GM19328 (cell line): ENCODE results near the gene OSBPL5.

Experiments used
- ATAC-seq: cut with Tn5 transposase; IDR thresholded peaks from one replicate; pipeline ENCODE4 v1.9.1; 2021; ENCODE audit warnings: mild to moderate bottlenecking, moderate library complexity; ENCODE audit not compliant: unreplicated experiment

The OSBPL5 gene, protein sequence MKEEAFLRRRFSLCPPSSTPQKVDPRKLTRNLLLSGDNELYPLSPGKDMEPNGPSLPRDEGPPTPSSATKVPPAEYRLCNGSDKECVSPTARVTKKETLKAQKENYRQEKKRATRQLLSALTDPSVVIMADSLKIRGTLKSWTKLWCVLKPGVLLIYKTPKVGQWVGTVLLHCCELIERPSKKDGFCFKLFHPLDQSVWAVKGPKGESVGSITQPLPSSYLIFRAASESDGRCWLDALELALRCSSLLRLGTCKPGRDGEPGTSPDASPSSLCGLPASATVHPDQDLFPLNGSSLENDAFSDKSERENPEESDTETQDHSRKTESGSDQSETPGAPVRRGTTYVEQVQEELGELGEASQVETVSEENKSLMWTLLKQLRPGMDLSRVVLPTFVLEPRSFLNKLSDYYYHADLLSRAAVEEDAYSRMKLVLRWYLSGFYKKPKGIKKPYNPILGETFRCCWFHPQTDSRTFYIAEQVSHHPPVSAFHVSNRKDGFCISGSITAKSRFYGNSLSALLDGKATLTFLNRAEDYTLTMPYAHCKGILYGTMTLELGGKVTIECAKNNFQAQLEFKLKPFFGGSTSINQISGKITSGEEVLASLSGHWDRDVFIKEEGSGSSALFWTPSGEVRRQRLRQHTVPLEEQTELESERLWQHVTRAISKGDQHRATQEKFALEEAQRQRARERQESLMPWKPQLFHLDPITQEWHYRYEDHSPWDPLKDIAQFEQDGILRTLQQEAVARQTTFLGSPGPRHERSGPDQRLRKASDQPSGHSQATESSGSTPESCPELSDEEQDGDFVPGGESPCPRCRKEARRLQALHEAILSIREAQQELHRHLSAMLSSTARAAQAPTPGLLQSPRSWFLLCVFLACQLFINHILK

DNA sequence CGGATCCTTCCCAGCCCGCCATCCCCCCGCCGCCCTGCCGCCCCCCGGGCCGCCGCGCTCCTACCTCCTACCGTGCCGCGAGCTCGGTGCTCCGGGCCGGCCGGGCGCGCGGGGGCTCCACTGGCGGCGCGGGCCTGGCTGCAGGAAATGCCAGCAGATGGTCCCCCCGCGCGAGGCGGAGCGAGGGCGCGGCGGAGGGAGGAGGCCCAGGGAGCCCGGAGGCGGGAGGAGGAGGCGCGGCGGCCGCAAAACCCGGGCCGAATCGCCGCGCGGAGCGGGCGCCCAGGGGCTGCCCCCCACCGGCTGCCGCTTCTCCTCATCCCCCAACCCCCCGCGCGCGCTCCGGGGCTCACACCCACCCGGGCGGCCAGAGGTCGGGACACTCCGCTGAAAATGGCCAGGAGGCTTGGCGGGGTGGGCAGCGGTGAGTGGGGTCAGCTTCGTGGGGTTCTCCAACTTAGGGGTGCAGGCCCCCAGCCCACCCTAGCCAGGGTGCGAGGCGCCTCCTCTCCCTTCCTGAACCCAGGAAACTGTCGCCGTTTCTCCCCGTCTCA is at the start of gene OSBPL5:
Gene OSBPL5 (minus strand): TSS at position 159 of the 554 bp plus-strand sequence. CDS start 36,162 bp downstream, outside the sequence.
- no peak for ATAC-seq

DNA sequence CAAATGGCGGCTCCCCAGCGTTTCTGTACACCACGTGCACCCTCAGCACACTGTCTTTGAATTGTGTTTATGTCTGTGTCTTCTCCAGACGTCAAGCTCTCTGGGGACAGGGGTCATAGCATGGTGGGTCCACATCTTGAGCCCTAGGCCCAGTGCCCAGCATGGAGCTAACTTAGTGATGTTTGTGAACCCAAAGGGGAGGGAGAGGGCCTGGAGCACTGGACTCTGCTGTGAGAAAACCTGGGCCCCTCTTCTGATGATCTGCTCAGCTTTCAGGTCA is 49.2 kb upstream of the OSBPL5 start:
- ATAC-seq, result no peak

DNA sequence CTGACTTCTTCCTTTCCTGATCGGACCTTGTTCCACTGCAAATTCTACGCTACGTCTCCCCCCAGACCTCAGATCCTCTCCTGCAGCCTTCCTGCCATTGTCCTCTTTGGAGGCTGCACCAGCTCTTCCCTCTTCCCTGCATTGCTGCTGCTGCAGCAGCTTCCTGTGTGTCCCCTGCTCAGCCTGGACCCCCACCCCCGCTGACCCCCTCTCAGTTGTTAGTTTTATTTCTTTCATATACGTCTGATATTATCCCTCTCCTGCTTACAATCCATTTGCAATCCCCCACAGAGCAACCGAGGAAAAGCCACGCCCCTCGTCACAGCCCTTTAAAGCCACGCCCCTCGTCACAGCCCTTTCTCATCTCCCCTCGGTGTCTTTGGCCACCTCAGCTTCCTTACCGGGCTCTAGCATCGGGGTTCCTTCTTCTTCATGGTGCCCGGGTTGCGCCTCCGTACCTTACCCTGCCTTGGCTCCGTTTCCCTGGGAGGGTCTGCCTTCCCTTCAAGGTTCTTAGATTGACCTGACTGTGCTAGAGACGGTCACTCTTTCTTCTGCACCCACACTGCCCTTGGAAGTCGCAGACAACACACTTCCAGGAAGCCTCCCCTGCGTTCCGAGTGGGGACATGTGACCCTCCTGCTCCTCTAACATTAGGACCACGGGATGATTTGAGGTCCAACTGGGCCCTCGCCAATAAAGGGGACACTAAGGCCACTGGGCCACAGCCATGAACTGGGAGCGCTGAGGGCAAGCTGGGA is 48.7 kb upstream of the OSBPL5 start:
- ATAC-seq, result no peak

DNA sequence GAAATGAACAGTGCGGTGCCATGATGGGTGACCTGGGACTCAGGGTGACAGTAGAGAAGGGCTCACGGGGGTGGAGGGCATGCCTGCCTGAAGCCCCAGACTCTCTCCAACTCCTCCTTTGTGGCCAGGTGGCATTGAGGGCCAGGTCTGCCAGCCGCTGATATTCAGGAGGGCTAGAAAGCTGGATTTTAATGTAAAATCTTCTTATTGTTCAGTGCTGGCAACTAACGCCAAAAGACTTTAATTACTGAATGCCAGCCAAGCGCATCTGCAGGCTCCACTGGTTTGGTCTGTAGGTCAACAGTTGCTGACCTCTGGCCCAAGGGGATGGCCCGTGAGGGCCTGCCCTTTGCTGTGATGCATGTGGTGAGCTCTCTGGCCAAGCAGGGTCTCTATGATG is 43.2 kb upstream of the OSBPL5 start:
- ATAC-seq, result no peak

DNA sequence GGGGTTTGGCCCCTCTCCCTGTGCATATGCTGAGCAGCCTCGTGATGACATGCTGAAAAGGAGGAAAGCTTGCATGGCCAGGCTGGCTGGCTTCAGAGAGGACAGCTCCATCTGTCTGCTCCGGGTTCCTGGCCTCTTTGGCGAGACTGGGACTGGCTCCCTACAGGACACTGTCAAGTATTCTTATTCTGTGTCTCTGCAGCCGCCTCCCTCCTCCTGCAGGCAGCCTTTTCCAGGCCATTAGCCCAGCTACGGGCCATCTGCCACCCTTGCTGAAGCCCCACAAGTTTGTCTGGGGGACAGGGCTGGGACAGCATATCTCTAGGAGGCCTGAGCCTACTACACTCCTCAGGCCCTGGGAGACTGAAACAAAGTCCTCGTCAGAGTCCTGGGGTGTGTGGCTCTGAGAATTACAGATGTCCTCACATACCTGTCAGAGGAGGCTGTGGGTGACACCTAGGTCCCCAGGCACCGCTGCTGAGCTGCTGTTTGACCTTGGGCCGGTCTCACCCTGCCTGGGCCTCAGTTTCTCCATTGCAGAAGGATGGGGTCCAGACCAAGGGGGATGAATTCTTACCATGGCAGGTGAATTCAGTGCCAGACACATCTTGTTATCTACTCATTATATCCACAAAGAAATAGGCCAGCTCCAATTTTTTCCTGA is 42.5 kb upstream of the OSBPL5 start:
- no peak for ATAC-seq

DNA sequence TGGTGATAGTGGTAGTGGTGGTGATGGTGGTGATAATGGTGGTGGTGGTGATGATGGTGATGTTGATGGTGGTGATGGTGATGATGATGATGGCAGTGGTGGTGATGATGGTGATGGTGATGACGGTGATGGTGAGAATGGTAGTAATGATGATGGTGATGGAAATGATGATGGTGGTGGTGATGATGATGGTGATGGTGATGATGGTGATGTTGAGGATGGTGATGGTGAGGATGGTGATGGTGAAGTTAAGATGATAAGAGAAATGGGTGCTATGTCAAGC is 41.8 kb upstream of the OSBPL5 start:
- no peak for ATAC-seq

DNA sequence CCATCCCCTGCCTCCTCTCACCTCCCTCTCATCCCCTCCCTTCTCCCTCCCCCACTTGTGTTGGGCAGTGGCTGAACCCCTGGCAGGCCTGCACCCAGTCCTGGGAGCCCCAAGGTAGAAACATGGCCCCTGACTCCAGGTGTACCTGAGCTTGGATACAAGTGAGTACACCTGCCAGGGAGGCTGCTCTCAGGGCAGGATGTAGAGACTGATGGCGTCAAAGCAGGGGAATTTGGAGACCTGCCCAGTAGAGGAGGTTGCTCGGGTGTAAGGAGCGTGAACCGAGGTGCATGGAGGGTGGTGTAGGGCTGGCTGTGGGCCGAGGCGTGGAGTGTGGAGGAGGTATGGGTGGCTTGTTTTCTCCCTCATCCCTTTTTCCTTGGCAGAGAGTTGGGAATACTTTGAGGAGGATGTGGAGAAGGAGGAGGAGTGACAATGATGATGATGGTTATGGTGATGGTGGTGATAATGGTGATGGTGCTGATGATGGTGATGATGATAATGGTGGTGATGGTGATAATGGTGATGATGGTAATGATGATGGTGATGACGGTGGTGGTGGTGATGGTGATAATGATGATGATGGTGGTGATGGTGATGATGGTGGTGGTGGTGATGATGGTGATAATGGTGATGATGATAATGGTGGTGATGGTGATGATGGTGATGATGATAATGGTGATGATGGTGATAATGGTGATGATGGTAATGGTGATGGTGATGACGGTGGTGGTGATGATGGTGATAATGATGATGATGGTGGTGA is 41.2 kb upstream of the OSBPL5 start:
- no peak for ATAC-seq

DNA sequence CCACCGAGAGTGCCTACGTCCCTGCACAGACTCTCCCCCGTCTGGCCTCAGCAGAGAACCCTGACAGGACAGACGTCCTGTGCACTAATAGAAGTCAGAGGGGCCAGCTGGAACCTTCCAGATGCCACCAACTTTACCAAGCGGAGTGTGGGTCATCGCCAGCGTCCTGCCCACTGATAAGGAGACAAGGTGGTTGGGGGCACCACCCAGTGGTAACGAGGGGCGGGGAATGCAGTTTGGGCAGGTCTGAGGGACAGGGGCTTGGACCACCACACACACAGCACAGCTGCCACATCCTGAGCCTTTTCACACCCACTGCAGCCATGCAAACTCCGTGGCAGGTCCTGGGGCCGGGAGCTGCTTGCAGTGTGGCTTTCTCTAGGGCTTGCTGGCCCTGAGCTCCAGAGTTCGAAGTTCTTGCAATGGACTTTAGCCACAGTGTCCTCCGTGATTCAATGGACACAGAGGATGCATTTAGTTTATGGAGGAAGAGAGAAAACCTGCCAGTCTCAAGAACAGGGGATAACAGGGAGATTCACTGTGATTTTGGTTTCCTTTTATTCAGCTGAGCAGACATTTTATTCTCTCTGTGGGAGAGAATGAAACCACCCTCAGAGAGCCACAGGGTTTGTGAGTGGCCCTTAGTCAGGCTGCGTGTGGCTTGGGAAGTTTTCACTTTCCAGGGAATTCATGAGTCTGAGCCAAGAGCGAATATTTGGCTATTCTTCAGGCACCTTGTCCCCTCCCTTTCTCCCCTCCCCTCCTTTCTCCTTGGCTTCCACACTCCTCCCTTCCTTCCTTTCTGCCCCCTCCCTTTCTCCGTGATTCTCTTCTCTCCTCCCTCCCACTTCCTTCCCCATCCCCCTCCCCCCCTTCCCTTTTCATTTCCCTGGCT is 40.4 kb upstream of the OSBPL5 start:
- no peak for ATAC-seq

DNA sequence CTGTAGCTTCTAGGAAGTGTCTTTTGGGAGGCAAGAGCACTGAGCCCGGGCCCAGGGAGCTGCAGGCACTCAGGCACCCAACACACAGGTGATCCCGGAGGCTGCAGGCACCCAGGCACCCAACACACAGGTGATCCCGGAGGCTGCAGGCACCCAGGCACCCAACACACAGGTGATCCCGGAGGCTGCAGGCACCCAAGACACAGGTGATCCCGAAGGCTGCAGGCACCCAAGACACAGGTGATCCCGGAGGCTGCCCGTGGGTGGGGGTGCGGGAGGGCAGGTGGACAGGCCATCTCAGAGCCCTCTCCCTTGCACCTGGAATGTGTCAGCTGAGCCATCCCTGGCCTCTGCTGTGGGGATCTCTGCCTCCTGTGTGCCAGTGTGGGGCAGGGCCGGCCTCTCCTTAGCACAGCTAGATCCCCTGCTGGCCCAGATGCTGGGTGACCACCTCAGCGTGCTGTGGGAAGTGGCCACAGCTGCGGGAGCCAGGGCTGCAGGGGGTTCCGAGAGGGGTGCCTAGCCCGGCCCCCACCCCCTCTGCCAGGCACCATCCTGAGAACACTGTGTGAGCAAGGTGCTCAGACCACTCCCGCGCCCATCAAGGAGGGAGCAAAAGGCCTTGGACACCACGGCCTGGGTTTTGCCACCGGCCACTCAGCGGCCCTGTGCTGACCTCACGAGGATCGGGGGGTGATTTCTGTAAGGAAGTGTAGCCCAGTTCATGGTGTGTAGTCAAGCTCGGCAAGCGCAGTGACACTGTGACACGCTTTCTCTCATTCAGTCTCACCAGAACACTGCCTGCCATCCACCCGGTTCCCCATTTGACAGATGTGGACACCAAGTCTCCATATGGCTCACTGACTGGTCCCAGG is 39.3 kb upstream of the OSBPL5 start:
- no peak for ATAC-seq

DNA sequence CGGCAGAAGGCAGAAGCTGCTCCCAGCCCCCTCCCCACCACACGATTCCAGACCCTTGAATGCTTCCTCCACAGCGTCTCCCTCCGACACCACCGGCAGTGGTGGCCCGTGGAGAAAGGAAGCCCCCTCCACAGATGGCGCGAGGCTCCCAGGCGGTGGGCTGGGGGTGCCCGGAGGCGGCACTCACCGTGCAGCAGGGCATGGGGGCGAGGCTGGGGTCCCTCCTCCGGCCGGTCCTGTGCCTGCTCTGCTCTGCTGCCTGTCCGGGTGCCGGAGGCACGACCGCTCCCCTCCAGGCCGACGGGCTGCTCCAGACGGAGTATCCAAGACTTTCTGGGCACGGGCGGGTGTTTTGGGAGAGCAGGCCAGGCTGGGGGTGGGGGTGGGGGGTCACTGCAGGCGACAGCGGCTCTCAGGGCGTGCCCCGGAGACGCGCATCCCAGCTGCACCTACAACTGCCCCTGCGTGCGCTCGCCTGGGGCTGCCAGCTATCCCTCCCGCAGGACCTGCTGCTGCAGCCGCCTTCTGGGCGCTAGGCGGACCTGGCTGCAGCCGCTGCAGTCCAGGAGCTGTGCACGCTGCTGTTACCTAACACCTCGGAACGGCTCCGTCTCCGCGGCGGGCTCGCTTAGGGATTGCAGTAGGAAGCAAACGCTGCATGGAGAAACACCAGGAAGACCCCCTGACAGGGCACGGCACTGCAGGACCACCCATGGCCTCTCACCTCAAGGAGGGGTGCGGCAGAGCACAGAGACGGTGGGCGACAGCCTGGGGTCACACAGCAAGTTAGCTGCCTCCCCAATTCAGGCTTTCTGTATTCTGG is 38.3 kb upstream of the OSBPL5 start:
- ATAC-seq, result no peak

DNA sequence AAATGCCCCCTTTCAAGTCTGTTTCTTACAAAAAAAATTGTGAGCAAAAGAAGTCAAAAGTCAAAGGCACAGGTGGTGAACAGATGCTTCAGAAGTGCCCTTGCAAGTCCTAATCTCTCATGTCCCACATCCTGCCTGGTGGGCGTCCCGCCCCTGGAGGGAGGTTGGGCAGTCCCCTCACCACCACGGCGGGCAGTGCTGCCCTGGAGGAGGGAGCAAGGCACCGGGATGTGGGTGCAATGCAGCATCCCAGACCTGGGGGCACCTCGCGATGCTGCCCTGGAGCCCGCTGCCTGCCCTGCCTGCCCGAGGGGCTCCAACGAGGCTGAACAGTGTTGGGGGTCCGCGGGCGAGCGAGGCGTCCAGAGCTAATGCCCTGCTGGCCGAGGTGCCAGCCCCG is 37.6 kb upstream of the OSBPL5 start:
- ATAC-seq, result no peak

DNA sequence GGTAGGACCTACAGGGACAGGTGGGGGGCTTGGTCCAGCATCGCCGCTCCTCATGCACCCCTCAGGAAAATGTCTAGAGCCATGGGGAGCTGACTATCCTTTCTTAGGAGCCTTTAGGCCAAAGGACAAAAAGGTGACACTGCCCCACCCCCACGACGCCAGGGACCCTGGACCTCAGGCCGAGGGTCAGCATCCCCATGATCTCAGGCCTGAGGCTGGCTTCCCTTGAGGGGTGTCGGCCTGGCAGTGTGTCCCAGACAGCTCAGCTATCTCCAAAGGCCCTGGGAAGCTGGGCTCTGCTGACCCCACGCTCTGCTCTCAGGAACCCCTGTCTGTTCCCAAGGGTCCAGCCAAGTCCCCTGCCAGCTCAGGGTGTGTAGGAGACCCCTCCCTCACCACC is 37.2 kb upstream of the OSBPL5 start:
- no peak for ATAC-seq

DNA sequence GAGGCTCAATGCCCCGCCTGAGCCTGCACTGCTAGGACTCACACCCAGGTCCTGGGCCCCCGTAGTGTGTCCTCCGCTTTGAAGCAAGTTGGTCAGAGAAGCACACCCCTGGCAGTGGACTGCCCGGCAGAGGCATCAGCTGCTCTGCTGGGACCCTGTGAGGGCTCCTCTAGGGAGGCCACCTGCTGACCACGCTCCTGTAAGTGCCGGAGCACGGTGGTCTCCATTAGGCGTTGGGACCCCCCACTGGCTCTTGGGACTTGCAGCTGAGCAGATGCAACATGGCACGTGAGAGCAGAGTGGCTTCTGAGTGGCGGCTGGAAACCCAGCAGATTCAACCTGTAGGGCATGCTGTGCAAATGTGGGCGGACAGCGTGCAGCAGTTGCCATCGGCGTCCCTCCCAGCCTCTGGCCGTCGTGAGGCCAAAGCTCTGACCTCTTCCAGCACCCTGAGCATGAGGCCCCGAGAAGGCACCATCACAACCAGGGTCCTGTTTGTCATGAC is 36.6 kb upstream of the OSBPL5 start:
- no peak for ATAC-seq

DNA sequence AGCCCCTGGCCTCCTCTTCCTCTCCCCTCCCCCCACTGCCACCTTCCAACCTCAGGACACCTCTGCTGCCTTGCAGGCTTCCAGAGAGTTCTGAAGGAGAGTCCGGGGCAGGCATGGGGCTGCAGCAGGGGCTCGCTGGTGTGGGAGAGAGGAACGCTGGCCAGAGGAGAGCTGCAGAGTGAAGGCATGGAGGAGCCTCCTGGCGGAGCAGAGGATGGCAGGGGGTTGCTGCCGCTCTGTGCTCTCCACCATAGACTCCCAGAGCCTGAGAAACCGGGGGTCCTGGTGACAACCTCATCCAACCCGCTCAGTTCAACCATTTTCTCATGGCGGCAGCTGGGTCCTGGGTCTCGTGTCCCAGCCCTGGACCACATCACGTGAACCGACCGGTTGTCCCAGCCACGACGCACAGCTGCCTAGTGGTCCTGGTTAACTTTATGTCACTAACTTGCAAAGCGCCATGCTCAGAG is 36.0 kb upstream of the OSBPL5 start:
- no peak for ATAC-seq

DNA sequence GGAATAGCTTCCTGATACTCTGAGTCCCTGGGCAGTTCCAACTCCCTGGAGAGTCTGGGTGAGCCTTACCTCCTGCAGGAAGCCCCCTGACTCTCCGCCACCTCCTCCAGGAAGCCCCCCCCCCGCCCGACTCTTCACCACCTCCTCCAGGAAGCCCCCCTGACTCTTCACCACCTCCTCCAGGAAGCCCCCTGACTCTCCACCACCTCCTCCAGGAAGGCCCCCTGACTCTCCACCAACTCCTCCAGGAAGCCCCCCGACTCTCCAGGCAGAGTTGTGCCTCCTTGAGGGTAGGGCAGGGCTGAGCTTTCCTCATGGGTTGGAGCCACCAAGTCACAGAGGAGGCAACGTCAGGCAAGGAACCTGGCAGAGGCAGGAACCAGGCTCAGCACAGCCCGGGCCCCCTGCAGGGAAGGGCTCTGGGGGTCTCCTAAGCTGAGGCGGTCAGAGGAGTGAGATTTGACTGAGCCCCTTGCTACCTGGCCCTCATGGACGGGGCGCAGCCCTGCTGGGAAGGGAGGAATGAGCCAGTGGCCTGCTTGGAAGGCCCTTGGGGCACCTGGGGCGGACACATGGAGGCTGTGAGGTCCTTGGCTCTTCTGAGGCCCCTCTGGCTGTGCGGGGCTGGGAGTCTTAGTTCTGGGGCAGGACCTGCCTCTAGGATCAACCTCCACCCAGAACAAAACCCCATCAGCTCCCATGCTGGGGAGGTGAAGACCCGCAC is 35.4 kb upstream of the OSBPL5 start:
- no peak for ATAC-seq

DNA sequence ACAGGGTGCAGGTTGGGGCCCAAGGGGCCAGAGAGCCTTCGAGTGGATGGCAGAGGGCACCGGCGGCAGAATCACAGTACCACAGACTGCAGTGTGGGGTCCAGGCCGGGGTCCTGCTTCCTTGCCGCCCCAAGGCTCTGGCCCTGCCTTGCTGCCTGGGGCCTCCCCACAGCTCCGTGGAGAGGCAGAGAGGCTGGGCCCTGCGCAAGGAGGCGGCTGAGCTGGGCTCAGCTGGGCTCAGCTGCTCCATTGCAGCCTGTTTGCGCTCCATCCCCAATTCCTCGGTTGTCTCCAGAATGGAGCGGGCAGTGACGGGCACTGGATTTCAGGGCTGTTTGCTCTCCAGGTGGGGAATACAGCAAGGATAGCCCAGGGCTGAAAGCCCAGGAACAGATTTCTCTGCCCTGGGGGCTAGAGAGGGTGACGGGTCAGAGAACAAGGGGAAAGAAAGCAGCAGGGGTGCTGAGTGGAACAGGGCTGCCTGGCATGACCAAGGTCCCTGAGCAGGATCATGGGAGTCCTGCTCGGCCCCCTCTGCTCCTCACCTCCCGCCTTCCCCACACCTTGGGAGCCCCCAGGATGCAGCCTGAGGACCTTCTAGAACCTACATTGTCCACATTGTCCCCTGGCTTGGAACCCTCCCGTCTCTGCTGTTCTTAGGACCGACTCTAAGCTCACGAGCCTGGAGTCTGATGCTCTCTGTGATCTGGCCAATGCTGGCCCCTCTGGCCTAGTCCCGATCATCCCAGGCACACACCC is 34.6 kb upstream of the OSBPL5 start:
- no peak for ATAC-seq
